ENCODE results near the gene SEC14L2. TPM values are rescaled to one million over a fixed set of nuclear protein-coding genes. Genes with fewer than 3 reads are reported as not detected.

SEC14L2 gene
- total and polyA plus RNA-seq, 2 donors (not counting 3 experiments of a cell fraction or from before 2014, with no cell fraction given): 22.5 to 28.8 TPM

DNA sequence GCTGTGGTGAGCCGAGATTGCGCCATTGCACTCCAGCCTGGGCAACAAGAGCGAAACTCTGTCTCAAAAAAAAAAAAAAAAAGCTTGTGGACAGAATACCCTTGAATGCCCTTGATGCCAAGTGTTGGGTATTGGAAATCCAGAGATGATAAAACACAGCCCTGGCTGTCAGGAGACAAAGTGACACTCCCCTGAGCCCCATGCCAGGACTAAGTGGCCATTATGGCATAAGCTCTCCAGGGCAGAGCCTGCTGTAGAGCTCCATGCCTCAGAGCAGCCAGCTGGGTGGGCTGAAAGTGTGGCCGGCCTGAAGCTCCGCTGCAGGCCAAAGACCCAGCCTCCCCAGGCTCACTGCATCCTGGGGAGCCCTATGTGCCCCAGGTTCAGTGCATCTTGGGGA, 14.5 kb upstream of the SEC14L2 start:
- intact Hi-C loops (cut with micrococcal nuclease) (no loop called here), dilution Hi-C loops (cut with MboI; ENCODE audit: extremely low pct_ligation_motif_present, low sequenced_read_pairs) (no loop called here)
- CTCF ChIA-PET: interaction anchor here (1.0 to 1.1 kb wide), 2 partner anchors 94 to 126 kb away, joined by 4 read pairs; no protein-coding TSS in a partner anchor
- H3K36me3 ChIP-seq (ENCODE audit: control insufficient read depth in 2 of 2, extremely low read depth in 1 of 2, insufficient read depth in 2 of 2, low read length in 2 of 2): peaks cover 0 to 29% of the 10 kb centered on the region in 2 experiments
- FAIRE-seq: no peak
- POLR2A ChIA-PET: no interaction called here
- no peak overlapping the region for H3K4me2 ChIP-seq (ENCODE audit: insufficient read depth, low read length)
- H3K9me3 ChIP-seq (replicated peaks; ENCODE audit: control insufficient read depth, insufficient read depth, low read length): no peaks in the 10 kb centered on the region
- no peaks in the 10 kb centered on the region for H3K27me3 ChIP-seq (ENCODE audit: control insufficient read depth in 2 of 2, insufficient read depth in 2 of 2, low read length in 2 of 2)
- no peak overlapping the region for H2AFZ ChIP-seq (ENCODE audit: low read depth, low read length)
- BruUV-seq (replicated peaks): no TSS peak
- H3K4me3 ChIP-seq (replicated peaks in 1 of 3; ENCODE audit: insufficient read depth in 1 of 3, low read depth in 1 of 3, low read length in 3 of 3): no peak overlapping the region
- H3K9me1 ChIP-seq (replicated peaks; ENCODE audit: control insufficient read depth, extremely low read depth, insufficient read depth, low read length): no peaks in the 10 kb centered on the region
- no peak overlapping the region for H3K9ac ChIP-seq (replicated peaks; ENCODE audit: extremely low read depth, insufficient read depth, low read length)
- no peak overlapping the region for H3K27ac ChIP-seq (ENCODE audit: insufficient read depth, low read depth, low read length)
- no peaks in the 10 kb centered on the region for H4K20me1 ChIP-seq (replicated peaks; ENCODE audit: control insufficient read depth, extremely low read depth, insufficient read depth, low read length)
- no peak for TF ChIP-seq FOS (IDR thresholded peaks at IDR 0.05; ENCODE audit: borderline replicate concordance, insufficient read depth, low read length)
- no peak for TF ChIP-seq JUN (IDR thresholded peaks at IDR 0.05; ENCODE audit: borderline replicate concordance, insufficient read depth, insufficient read length, low read depth)
- no peak for DNase-seq (ENCODE audit: low read depth, low spot score)
- peaks cover 7% of the 10 kb centered on the region for H3K4me1 ChIP-seq (ENCODE audit: control insufficient read depth, extremely low read depth, insufficient read depth, low read length)
- H3K79me2 ChIP-seq (ENCODE audit: control insufficient read depth, insufficient read depth, low read length): no peaks in the 10 kb centered on the region

DNA sequence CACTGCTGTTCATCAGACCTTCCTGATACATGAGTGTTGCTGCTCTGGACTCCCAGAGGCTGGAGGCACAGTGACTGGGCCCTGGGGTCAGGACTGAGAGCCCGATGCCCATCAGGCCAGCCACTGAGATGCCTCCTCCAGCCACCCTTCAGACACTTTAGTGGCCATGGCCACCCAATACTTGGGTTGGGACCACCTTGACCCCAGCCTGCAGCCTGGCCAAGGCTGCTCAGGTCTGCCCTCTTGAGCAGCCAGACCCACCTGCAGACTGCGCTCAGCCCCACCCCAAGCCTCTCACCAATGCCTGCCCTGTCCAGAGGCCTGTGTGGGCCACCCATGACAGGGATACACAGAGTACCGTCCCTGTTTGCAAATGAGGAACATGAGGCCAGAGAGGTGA, 13.8 kb upstream of the SEC14L2 start:
- Histone ChIP-seq H3K4me3 (replicated peaks in 1 of 3; ENCODE audit: insufficient read depth in 1 of 3, low read depth in 1 of 3, low read length in 3 of 3) (no peak overlapping the region), H3K9ac (replicated peaks; ENCODE audit: extremely low read depth, insufficient read depth, low read length) (no peak overlapping the region), H3K9me3 (replicated peaks; ENCODE audit: control insufficient read depth, insufficient read depth, low read length) (no peaks in the 10 kb centered on the region), H3K4me2 (ENCODE audit: insufficient read depth, low read length) (no peak overlapping the region), H3K36me3 (ENCODE audit: control insufficient read depth in 2 of 2, extremely low read depth in 1 of 2, insufficient read depth in 2 of 2, low read length in 2 of 2) (peaks cover 0 to 23% of the 10 kb centered on the region in 2 experiments), H3K27ac (ENCODE audit: insufficient read depth, low read depth, low read length) (no peak overlapping the region), H3K79me2 (ENCODE audit: control insufficient read depth, insufficient read depth, low read length) (no peaks in the 10 kb centered on the region), H3K9me1 (replicated peaks; ENCODE audit: control insufficient read depth, extremely low read depth, insufficient read depth, low read length) (no peaks in the 10 kb centered on the region), H3K4me1 (ENCODE audit: control insufficient read depth, extremely low read depth, insufficient read depth, low read length) (peaks cover 10% of the 10 kb centered on the region), H3K27me3 (ENCODE audit: control insufficient read depth in 2 of 2, insufficient read depth in 2 of 2, low read length in 2 of 2) (no peaks in the 10 kb centered on the region), H2AFZ (ENCODE audit: low read depth, low read length) (no peak overlapping the region), H4K20me1 (replicated peaks; ENCODE audit: control insufficient read depth, extremely low read depth, insufficient read depth, low read length) (no peaks in the 10 kb centered on the region)
- FAIRE-seq (no peak), DNase-seq (ENCODE audit: low read depth, low spot score) (no peak)
- no peak for TF ChIP-seq POLR2AphosphoS5 (IDR thresholded peaks at IDR 0.05; ENCODE audit: insufficient read depth, low read depth, low read length)
- no peak for TF ChIP-seq FOS (IDR thresholded peaks at IDR 0.05; ENCODE audit: borderline replicate concordance, insufficient read depth, low read length)
- ChIA-PET CTCF (interaction anchor here (1.0 to 1.1 kb wide), 2 partner anchors 95 to 127 kb away, joined by 4 read pairs; no protein-coding TSS in a partner anchor), POLR2A (no interaction called here)
- dilution Hi-C loops (cut with MboI; ENCODE audit: extremely low pct_ligation_motif_present, low sequenced_read_pairs) (no loop called here), intact Hi-C loops (cut with micrococcal nuclease) (no loop called here)
- no TSS peak for BruUV-seq (replicated peaks)

Measured in endothelial cell of umbilical vein (primary cell).